HL-60 (cell line): ENCODE measurements around the gene RNU1-4.
"Not testable (repeated sequence)": the region's sequence is repeated elsewhere in the genome, so short reads cannot be mapped to it uniquely, and the experiment has no call there.

Source experiments
- DNase-seq, 2 experiments: peaks; one replicate each; pipeline ENCODE4 v3.0.0-alpha.2; 2010 to 2020; ENCODE audit warnings: low read depth in 1 of 2, low spot score in 1 of 2
- H3K27ac ChIP-seq: fragments of 250-450 bp; sonication (Bioruptor Pico); replicated peaks from 2 replicates; pipeline ENCODE4 v1.5.1; 2020; ENCODE audit warnings: mild to moderate bottlenecking, moderate library complexity
- H3K27me3 ChIP-seq: fragments of 250-450 bp; sonication (Bioruptor Pico); 2 replicates; pipeline ENCODE4 v1.5.1; 2021; ENCODE audit warnings: mild to moderate bottlenecking, moderate library complexity; ENCODE audit not compliant: insufficient read depth, poor library complexity, severe bottlenecking
- H3K4me3 ChIP-seq: replicated peaks from 2 replicates; pipeline ENCODE4 v1.5.1; 2011; ENCODE audit warnings: mild to moderate bottlenecking, control low read depth, low read length; ENCODE audit not compliant: insufficient read depth
- long read RNA-seq: library from polyadenylated mRNA; unstranded; transcript quantifications from one replicate; pipeline ENCODE4 v2.0.0, GENCODE V29; 2020

The RNU1-4 gene
- long read RNA-seq, partial matches to known transcripts: 0 of 1 reads
- long read RNA-seq, other reads (novel, unspliced or antisense): 0 of 1 reads

DNA sequence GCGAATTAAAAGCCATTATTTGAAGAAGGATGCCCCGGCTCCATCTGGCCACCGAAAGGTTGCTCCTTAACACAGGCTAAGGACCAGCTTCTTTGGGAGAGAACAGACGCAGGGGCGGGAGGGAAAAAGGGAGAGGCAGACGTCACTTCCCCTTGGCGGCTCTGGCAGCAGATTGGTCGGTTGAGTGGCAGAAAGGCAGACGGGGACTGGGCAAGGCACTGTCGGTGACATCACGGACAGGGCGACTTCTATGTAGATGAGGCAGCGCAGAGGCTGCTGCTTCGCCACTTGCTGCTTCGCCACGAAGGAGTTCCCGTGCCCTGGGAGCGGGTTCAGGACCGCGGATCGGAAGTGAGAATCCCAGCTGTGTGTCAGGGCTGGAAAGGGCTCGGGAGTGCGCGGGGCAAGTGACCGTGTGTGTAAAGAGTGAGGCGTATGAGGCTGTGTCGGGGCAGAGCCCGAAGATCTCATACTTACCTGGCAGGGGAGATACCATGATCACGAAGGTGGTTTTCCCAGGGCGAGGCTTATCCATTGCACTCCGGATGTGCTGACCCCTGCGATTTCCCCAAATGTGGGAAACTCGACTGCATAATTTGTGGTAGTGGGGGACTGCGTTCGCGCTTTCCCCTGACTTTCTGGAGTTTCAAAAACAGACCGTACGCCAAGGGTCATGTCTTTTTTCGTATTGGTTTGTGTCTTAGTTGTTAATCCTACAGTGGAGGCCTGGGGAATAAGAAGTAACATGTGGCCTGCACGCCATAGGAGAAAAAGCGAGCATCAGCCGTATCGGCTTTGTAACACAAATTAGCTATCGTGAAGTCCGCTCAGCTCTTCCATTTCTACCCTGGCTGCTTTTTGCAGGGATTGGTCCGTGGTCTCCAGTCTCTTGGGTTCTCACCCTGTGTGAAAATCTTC lies at the start of gene RNU1-4:
Gene RNU1-4 (plus strand): TSS at position 470 of the 918 bp plus-strand sequence.
- DNase-seq, H3K27ac ChIP-seq, H3K27me3 ChIP-seq, H3K4me3 ChIP-seq: not testable (repeated sequence)

DNA sequence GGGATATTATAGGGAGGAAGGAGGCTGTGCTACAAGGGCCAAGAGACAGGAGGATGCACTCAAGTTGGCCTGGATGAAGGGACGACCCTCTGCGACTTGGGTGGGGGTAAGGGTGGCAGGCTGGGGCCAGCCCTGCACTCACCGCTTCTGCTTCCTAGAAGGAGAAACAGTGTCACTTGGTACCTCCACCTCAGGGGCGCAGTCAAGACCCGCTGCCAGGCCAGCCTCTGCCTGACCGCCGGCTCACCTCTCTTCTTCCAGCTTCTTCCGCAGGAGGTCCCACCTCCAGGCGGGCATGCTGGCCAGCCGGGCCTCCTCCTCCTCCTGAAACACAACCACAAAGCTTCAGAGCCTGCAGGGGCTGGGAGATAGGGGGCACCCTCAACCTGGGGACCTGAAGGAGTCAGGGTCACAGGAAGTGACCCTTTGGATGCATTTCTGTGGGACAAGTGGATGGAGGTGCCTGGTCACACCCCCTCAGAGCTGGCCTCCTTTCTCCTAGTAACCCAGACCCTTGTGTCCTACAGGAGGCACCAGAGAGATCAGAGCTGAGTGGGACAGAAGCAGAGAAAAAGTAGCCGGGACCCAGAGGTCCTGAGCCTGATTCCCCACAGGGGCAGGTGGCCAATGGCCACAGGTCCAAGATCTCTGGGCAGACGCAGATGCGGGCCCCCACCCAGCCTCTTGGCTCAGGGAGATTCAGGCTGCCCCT lies 49.2 kb upstream of the RNU1-4 start:
- DNase-seq, H3K4me3 ChIP-seq, H3K27me3 ChIP-seq, H3K27ac ChIP-seq: not testable (repeated sequence)

DNA sequence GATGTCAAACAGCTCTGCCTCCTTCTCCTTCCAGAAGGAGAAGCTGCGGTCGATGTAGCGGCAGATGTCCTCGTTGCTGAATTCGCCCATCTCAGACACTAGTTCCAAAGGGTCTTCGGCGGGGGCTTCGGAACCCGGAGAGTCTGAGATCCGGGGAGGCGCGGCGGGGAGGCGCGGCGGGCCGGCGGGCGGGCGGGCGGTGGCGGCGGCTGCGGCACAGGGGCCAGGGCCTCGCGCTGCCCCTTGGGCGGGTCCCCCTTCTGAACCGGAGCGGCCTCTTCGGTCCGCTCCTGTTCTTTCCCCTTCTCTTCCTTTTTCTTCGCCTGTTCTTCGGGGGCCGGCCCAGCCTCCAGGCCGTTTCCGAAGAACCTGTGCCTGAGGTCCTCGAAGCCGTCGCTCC lies 48.0 kb upstream of the RNU1-4 start:
- DNase-seq, H3K27ac ChIP-seq, H3K27me3 ChIP-seq, H3K4me3 ChIP-seq: not testable (repeated sequence)

DNA sequence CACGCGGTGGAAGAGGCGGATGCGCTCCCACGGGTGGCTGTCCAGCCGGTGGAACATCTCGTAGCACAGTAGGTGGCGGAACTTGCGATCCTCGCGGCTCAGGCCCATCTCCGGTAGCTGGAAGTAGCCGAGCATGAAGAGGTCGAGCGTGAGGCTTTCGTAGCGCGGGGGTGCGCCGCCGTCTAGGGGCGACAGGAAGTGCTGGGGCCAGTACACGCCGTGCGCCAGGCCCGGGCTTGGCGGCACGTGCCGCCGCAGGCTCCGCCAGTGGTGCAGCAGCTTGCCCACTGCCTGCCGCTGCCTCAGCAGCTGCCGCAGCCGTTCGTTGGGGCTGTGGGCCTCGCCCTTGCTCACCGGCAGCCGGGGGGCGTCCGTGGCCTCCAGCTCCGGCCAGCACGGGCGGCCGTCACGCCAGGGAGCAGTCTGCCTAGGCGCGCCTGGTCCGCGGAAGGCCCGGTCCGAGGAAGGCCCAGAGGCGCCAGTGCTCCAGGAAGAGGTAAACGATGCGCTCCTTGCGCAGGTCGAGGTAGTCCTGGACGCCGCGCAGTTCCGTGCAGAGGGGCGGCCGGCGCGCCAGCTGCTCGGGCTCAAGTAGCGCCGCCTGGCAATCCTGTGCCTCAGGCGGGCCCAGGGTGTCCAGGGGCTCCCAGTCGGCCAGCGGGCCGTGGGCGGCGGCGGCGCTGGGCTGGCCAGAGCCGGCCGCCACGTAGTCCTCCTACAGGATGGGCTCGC lies 47.4 kb upstream of the RNU1-4 start:
- not testable (repeated sequence) for H3K4me3 ChIP-seq, H3K27ac ChIP-seq, H3K27me3 ChIP-seq, DNase-seq

DNA sequence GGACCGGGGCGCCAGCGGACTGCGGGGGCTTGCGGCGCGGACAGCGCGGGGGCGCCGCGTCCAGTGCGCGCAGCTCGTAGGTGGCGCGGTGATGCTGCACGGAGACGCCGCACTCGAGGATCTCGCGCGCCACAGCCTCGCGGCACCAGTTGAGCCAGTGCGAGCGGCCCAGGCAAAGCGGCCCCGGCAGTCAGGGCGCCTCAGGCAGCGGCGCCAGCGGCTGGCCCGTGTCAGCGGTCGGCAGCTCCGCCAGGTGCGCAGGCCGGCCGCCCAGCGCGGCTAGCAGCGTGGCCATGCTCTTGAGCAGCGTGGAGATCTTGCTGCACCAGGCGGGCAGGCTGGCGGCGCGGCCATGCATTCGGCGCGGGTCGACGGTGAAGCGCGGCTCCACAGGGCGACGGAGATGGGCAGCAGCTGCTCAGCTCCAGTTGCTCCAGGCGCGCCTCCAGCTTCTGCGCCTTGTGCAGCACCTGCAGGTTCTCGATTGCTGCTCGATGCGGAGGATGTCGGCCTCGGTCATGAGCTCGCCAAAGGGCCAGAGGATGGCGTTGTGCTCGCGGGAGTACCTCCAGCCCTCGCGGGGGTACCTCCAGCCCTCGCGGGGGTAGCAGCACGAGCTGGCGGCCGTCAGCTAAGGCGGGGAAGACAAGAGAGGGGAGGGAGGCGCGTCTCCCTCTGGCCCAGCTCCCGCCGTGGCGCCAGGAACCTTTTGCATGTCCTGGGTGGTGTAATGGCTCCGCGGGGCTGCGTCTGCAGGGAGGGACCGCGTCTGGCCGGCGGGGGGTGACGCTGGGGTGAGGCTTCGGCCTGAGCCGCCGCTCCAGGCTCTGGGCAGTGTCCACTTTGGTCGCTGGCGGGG lies 46.6 kb upstream of the RNU1-4 start:
- H3K27ac ChIP-seq, H3K27me3 ChIP-seq, DNase-seq, H3K4me3 ChIP-seq: not testable (repeated sequence)

DNA sequence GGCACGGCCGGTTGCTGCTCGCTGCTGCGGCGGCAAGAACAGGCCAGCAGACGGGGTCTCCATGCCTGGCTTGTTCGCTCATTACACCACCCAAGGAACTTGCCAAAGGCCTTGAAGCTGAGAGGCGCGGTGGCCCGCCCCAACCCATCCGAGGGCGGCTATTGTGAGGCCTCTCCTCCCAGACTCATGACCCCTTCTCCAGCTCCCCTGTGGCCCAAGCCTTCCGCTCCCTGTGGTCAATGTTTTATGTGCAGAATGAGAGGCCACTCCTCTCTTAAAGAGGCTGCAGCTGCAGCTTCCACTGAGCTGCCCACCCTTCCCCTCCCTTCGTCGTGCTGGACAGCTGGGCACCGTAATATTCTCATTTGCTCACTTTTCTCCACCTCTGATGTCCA lies 46.0 kb upstream of the RNU1-4 start:
- H3K27ac ChIP-seq, DNase-seq: not testable (repeated sequence)

DNA sequence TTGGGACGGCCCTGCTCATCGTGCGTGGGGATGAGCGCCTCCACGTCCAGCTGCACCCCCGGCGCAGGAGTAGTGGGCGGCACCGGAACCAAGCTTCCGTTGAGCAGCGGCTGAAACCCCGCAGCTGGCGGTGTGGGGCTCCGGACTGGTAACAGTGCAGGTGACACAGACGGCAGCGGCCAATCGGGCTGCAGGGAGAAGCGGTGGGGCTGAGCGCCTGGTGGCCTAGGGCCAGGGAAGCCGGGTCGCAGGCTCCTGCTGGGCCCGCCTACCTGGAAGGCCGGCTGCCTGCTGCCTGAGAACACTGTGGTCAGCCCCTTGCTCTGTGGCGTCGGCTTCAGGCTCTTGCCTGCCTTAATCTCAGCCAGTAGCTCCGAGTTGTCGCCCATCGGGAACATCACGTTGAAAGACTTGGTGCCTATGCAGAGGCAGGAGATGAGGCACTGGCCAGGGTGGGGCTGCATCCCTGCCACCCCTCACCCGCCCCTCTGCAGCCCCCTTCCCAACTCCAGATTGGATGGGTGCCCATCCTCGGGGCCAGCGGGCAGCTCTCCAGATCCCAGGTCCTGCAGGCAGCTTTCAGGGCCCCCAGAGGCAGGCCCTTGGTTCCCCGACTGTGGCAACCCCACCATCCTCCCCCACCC lies 43.7 kb upstream of the RNU1-4 start:
- DNase-seq, H3K27ac ChIP-seq, H3K27me3 ChIP-seq, H3K4me3 ChIP-seq: not testable (repeated sequence)

More for the DNA sequence above, 46.0 kb upstream of the RNU1-4 start:
- not testable (repeated sequence) for H3K27me3 ChIP-seq, H3K4me3 ChIP-seq

DNA sequence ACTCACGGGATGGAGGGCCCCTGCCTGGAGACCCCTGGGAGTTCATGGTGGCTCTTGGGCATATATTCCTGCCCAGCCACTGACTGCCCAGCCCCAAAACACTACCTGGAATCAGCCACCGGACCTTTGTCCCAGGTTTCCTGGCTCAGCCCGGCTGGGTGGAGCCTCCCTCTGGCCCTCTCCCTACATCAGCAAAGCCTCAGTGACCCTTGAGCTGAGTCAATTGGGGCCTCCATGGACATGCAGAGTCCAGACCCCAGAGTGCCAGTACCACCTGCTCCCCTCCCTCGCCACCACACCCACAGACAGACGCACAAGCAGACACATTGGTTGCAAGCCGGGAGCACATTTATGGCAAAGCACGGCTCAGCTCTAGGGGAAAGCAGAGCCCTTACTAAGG lies 43.2 kb upstream of the RNU1-4 start:
- not testable (repeated sequence) for H3K4me3 ChIP-seq, DNase-seq, H3K27me3 ChIP-seq, H3K27ac ChIP-seq

DNA sequence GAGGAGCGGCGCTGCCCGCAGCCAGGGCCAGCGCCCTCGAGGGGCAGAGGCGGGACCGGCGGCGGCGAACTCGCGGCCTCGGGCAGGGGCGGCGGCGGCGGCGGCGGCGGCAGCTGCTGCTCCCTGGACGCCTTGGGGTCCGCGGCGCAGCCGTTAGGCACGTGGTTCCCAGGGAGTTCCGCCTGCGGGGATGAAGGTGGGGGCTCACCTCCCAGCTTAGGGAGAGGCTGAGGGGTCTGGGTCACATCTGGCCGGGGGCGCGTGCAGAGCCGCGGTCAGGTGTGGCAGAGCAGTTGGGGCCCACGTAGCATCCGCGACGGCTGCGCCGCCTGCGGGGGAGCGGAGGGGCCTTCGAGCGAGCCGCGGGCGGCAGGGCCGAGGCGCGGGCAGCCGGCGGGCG lies 40.9 kb upstream of the RNU1-4 start:
- H3K4me3 ChIP-seq, H3K27ac ChIP-seq, DNase-seq, H3K27me3 ChIP-seq: not testable (repeated sequence)

DNA sequence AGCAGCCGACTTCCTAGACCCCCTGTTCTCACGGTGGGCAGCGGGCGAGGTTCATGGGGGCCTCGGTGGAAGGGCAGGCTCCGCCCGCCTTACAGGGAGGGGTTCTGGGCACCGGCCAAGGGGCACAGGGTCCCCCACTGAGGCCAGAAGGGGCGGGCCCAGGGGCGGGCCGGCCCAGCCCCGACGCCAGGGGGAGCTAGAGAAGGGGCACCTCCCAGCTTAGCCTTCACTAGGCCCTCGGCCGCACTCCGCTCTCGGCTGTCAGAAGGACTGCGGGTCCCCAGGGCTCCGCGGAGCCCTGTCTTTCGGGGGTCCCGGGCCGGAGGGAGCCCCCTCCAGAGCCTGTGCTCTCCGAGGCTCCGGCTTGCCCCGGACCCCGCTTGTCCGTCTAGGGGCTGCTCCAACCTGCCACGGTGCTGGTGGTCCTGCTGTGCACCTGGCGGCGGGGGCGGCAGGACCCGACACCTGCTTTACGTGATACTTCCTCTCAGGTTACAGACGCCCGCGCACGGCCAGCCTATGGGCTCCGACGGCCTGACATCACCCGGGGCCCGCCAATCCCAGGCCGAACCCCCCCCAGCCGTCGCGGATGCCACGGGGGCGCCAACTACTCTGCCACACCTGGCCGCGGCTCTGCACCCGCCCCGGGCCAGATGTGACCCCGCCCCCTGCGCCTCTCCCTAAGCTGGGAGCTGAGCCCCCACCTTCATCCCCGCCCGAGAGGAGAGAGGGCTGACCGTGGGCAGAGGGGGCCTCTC lies 40.0 kb upstream of the RNU1-4 start:
- not testable (repeated sequence) for H3K4me3 ChIP-seq, DNase-seq, H3K27me3 ChIP-seq, H3K27ac ChIP-seq

DNA sequence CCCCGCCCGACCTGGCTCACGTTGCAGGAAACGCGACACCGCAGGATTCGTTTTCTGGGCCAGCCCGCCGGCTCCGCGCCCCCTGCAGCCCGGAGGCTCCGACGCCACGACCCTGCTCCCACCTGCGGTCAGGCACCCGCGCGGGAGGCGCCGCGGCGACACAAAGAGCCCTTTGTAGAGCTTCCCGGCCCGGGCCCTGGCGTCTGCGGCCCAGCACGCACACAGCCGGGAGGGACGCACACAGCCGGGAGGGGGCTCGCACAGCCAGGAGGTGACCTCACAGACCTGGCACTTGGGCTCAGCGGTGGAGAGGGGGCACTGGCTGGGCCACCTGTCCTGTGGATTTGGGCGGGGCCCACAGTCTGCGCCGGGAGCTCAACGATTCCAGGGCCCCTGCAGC lies 39.1 kb upstream of the RNU1-4 start:
- not testable (repeated sequence) for H3K27me3 ChIP-seq, H3K27ac ChIP-seq, H3K4me3 ChIP-seq, DNase-seq

DNA sequence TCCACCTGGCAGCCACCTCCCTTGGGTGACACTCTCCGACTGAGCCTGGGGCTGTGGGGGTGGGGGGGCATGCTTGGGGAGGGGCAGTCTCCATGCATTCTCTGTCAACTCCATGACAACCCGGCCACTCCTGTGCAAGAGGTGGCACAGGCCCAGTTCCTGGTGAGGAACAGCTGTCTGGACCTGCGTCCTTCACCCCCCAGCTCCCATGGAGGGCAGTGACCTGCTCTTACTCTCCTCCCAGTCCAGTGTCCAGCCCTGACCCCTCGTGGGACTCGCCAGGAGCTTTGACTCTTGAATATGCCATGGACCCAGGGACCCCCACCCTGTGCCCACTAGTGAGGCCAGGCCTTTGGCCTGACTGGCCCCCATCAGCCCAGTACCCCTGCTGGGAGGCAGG lies 38.0 kb upstream of the RNU1-4 start:
- H3K4me3 ChIP-seq, DNase-seq, H3K27ac ChIP-seq, H3K27me3 ChIP-seq: not testable (repeated sequence)

DNA sequence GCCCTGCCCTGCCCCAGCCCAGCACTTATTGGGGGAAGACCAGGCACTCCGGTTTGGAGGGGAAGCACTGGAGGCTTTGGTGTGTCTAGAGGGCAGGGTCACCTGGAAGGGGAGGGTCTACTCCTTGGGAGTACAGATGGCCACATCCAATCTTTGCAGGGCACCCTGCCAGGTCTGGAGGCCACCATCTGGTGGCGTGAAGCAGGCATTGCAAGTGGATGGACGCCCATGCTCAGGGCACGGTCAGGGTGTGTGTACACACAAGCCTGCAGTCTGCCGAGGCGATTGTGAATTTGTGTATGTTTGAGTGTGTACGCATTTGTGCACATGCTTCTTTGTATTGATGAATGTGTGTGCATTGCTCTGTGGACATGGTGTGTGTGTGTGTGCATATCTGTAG lies 37.2 kb upstream of the RNU1-4 start:
- not testable (repeated sequence) for H3K27ac ChIP-seq, DNase-seq, H3K27me3 ChIP-seq, H3K4me3 ChIP-seq
